GM18499 (cell line): ENCODE results near the gene HIVEP2.

Experiments used
- ATAC-seq: cut with Tn5 transposase; IDR thresholded peaks from one replicate; pipeline ENCODE4 v1.9.1; 2021; ENCODE audit warnings: moderate number of reproducible peaks; ENCODE audit not compliant: insufficient read depth, unreplicated experiment

The HIVEP2 gene

GRCh38 chr6:142926177-142926493 is 18.8 kb downstream of the HIVEP2 start:
- ATAC-seq = no peak

- ATAC-seq = no peak
Measured at GRCh38 chr6:142925575-142926110, 19.3 kb downstream of the HIVEP2 start.

DNA sequence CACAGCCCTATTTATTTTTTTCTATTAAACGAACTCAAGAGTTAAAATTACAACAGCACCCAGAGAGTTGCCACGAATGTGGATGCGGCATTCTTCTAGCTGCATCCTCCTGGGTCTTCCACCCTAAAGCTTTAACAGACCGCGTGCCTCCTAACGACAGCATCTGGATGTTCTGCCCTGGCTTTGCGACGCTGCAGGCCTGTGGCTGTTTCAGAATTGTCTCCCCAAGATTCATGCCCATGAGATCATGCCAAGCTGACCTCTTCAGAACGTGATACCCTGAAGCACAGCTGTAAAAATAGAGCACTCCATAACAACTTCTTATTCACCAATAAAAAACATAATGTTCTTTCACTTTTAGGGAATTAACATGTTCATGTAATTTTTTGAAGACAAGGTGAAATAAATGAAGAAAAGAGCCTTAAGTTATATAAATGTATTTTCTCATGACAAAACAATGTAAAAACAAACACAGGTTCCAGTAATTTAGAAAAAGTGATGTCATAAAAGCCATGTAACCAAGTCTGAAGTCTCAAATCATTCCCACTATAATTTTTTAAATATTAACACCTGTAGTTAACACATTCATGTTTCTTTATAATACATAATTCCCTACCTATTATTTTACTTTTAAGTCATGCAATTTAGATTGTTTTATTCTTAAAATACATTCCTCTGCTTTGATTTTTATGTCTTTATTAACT is 26.5 kb downstream of the HIVEP2 start:
- ATAC-seq = no peak

DNA sequence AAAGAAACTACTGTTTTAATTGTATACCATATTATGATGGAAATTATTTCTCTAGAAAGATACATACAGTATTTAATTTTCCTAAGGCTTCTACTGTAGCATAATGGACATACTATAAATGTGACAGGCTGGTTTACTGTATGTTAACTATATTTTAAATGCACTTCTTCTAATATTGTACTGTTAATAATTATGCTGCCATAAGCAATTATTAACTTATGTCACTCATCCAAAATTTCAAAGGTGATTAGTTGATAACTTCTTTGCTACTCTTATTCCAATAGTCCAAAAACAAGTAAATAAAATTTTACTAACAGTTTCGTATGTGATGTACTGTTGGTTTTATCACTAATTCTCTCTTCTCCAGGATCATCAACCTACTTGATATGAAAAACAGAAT is 28.1 kb downstream of the HIVEP2 start:
- no peak for ATAC-seq

- ATAC-seq = no peak
Measured at GRCh38 chr6:142914937-142915697, 29.9 kb downstream of the HIVEP2 start.

DNA sequence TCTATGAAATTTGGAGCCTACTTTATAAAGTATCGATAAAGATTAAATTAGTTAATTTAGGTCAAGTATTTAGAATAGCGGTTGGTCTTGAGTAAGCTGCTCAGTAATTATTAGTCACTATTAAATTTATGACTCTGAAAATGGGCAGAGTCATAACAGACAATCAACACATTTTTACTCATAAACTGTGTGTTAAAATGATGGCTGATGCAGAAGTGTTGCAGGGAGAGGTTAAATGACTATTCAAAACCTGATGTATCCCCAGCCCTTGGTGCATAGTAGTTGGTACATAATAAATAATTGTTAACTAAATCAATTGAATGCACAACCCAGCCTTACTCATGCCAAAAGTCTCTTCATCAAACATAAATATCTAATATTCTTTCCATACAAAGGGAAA is 30.6 kb downstream of the HIVEP2 start:
- ATAC-seq = no peak

DNA sequence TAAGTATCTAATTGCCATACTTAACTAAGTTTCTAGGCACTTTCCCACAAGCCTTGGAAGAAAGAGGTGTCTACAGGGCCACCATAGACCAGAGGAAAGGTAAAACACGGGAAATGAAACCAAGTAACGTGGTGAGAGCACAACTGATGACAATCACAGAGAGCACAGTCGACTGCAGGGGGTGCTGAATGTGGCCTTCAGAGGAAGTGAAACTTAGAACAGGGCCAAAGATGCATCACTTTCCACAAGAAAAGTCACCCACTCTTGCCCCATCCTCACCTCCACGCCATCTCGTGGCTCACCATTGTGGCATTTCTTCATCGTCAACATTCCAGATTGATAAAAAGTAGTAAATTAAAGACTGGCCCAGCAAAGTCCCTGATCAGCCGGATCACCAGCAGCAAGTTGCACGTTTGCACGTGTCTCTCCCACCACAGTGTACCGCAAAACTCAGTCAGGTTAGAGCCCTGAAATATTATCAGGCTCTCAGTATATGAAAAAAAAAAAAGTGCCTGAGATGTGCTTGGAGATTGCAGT is 31.4 kb downstream of the HIVEP2 start:
- ATAC-seq = peak; percentile 92

DNA sequence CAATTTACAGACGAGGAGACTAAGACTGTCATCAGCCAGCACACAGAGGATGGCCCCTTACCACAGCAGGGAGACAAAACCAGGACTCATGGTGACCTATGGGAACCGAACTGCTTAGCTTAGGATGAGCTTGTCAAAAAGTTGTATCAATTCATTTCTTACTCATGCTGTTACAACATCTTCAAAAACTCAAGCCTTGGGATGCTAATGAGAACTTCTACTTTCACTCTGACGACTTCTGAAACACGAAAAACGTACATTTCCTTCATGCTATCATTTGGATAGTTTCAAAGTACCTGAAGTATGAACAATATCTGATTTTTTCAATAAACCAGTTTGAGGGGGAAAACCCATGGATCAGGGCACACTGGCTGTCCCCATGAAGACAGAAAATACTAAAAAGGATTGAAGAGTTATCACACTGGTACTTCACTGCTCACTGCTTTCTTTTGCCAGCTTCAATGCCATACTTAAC is 31.9 kb downstream of the HIVEP2 start:
- ATAC-seq = peak; percentile 59

DNA sequence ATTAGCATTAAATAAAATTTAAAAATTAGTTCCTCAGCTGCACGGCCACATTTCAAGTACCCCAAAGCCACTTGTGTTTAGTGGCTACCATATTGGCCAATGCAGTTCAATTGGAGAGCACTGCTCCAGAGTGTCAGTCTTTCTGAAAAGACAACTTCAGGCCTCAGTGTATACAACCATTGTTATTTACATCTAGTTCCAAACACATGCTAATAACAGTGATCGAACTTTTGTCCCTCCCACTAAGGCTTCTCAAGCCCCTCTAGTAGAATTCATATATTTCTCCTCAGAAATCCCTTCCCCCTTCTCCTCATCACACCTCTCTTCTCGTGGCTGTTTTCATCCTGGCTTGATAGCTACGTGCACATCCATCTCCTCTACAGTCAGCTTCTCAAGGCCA is 32.9 kb downstream of the HIVEP2 start:
- ATAC-seq = no peak

GRCh38 chr6:142911430-142911829 is 33.5 kb downstream of the HIVEP2 start:
- no peak for ATAC-seq

- no peak for ATAC-seq
Measured at GRCh38 chr6:142909686-142910085, 35.3 kb downstream of the HIVEP2 start.

- no peak for ATAC-seq
Measured at GRCh38 chr6:142908235-142908634, 36.7 kb downstream of the HIVEP2 start.

DNA sequence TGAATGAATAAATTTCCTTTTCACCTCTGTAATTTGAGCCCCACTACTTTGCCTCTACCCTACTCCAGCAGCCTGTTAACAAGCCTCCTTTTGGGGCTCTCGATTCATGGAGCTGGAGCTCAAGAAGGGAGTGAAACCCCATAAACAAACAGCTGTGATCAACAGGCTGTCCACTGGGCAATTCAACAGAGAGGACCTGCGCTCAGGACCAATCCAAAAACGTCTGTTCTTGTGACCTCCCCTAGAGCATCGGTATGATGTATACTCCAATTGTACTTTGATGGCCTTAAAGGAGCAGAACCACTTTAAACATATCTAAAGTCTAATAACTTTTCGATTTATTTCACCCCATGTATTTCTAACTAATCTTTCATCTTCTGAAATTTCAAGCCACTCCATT is 37.4 kb downstream of the HIVEP2 start:
- ATAC-seq = no peak

- ATAC-seq = peak; percentile 40
Measured at GRCh38 chr6:142906945-142907470, 38.0 kb downstream of the HIVEP2 start.

DNA sequence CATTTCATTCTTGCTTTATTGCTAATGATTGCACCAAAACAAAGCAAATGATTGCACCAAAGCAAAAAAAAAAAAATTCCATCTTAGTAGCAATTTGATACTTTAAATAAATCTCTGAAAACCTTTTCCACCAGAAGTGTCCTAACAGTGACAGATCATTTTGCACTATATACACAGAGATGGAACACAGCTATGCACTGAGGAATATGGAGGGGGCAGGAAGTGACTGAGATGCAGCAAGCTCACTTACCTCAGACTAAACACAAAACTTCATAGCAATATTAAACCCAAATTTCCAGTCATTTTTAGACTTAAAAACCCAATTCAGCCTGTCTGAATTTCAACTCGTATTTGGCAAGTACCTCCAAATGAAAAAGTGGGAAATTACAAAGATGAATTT is 41.2 kb downstream of the HIVEP2 start:
- ATAC-seq = no peak

DNA sequence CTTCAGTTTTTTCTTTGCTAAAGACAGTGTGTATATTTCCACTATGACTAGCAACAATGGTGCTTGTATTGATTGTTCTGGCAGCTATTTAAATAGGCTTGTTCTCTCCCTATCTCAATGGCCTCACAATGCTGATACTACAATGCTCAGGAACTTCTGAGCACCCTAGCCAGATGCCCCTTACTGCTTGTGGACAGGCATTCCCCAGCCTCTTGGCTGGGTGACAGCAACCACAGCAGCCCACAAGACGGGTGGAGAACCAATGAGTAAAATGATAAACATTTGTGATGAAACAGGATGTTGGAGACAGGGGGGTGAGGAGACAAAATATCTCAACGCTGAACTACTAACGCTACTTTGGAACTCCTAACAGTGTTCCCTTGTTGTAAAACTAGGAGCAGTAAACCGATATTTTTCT is 42.3 kb downstream of the HIVEP2 start:
- peak; percentile 63 for ATAC-seq

GRCh38 chr6:142901611-142902010 is 43.4 kb downstream of the HIVEP2 start:
- ATAC-seq = no peak

GRCh38 chr6:142900227-142900971 is 44.6 kb downstream of the HIVEP2 start:
- ATAC-seq = no peak

GRCh38 chr6:142898927-142899895 is 45.8 kb downstream of the HIVEP2 start:
- ATAC-seq = no peak
